ENCODE measurements around the gene YPEL3. TPM values are rescaled to one million over a fixed set of nuclear protein-coding genes. Genes with fewer than 3 reads are reported as not detected.

Gene YPEL3
- total RNA-seq, 4 donors from 2014 or later: 85.8 to 144 (median 113) TPM

GRCh38 chr16:30091474-30092372, 4.3 kb downstream of the YPEL3 start, which contains the start of gene TBX6:
Gene TBX6 (minus strand): TSS chr16:30091924. CDS start chr16:30091193, 731 bp downstream.
- Histone ChIP-seq H3K27me3 (no peaks in the 10 kb centered on the region), H3K36me3 (peaks cover 0 to 11% (median 0%) of the 10 kb centered on the region in 3 donors), H3K27ac (peak within 1 kb of the TSS; percentile 79 to 91 (median 84)), H3K9me3 (peaks cover 0 to 5% (median under 1%) of the 10 kb centered on the region in 4 donors), H3K4me3 (peak within 1 kb of the TSS; percentile 41 to 64 (median 56)), H3K4me1 (peaks cover 3 to 42% (median 32%) of the 10 kb centered on the region in 4 donors)
- DNase-seq: peak; percentile 93 to 97 (median 96)
- TF ChIP-seq POLR2A (IDR thresholded peaks at IDR 0.05) (peak; percentile 28 to 37), CTCF (IDR thresholded peaks at IDR 0.05) (peak; percentile 74 to 99 (median 96))

- no peaks in the 10 kb centered on the region for H3K27me3 ChIP-seq
- peaks cover 0 to 12% (median 0%) of the 10 kb centered on the region in 3 donors for H3K36me3 ChIP-seq
- H3K4me3 ChIP-seq: peak overlapping the region in 2 of 4 donors; percentile 60 to 64
- no peak for TF ChIP-seq CTCF (IDR thresholded peaks at IDR 0.05)
- no peak for TF ChIP-seq POLR2A (IDR thresholded peaks at IDR 0.05)
- peaks cover 3 to 42% (median 32%) of the 10 kb centered on the region in 4 donors for H3K4me1 ChIP-seq
- no peak for DNase-seq
- no peaks in the 10 kb centered on the region for H3K9me3 ChIP-seq
- H3K27ac ChIP-seq: peak overlapping the region in 2 of 4 donors; percentile 5 to 81
Measured at GRCh38 chr16:30090610-30091331, 5.2 kb downstream of the YPEL3 start.

GRCh38 chr16:30088832-30089624, 7.0 kb downstream of the YPEL3 start:
- H3K36me3 ChIP-seq: peaks cover 0 to 22% (median 0%) of the 10 kb centered on the region in 3 donors
- H3K27ac ChIP-seq: no peak overlapping the region
- no peaks in the 10 kb centered on the region for H3K27me3 ChIP-seq
- TF ChIP-seq POLR2A (IDR thresholded peaks at IDR 0.05) (no peak), CTCF (IDR thresholded peaks at IDR 0.05) (no peak)
- H3K9me3 ChIP-seq: no peaks in the 10 kb centered on the region
- no peak for DNase-seq
- H3K4me3 ChIP-seq: no peak overlapping the region
- peaks cover 0 to 27% (median 19%) of the 10 kb centered on the region in 4 donors for H3K4me1 ChIP-seq

GRCh38 chr16:30088237-30088831, 7.7 kb downstream of the YPEL3 start:
- TF ChIP-seq POLR2A (IDR thresholded peaks at IDR 0.05): no peak
- TF ChIP-seq CTCF (IDR thresholded peaks at IDR 0.05): no peak

More at GRCh38 chr16:30088237-30088831, 7.7 kb downstream of the YPEL3 start:
- no peak for DNase-seq
- H3K27me3 ChIP-seq: no peaks in the 10 kb centered on the region
- peaks cover 0 to 24% (median 17%) of the 10 kb centered on the region in 4 donors for H3K4me1 ChIP-seq
- peaks cover 0 to 25% (median 0%) of the 10 kb centered on the region in 3 donors for H3K36me3 ChIP-seq
- no peak overlapping the region for H3K4me3 ChIP-seq
- H3K9me3 ChIP-seq: no peaks in the 10 kb centered on the region
- H3K27ac ChIP-seq: no peak overlapping the region

All from Peyer's patch (tissue), 4 donors.